CD4-positive, alpha-beta T cell (primary cell): ENCODE results near the gene GRID2. TPM values are rescaled to one million over a fixed set of nuclear protein-coding genes. Genes with fewer than 3 reads are reported as not detected.

Source experiments
- ATAC-seq: fragments of 200-7000 bp; cut with Tn5 transposase; one replicate; pipeline ENCODE4 v1.10.0; 2022; ENCODE audit warnings: mild to moderate bottlenecking; ENCODE audit not compliant: poor library complexity
- CTCF ChIA-PET: fragments of 350-600 bp; sonication (Branson Sonifier 250); formaldehyde crosslinking; loops from one replicate; lab custom pipeline; 2021; ENCODE audit warnings: antibody characterized with exemption, inconsistent platforms; lab: Charles Lee
- POLR2A ChIA-PET: fragments of 350-600 bp; sonication (Branson Sonifier 250); formaldehyde crosslinking; loops from one replicate; lab custom pipeline; 2021; ENCODE audit warnings: antibody characterized with exemption, inconsistent platforms; lab: Charles Lee
- DNase-seq, 14 experiments: peaks; one replicate each; pipeline ENCODE4 v3.0.0-alpha.2; 2013 to 2020; ENCODE audit warnings: mixed read lengths in 2 of 14
- H3K27ac ChIP-seq, 2 donors: one replicate each; pipeline versions ENCODE4 v1.5.1 to v1.7.0; 2013; ENCODE audit warnings: low read length in 2 of 2, low read depth in 1 of 2, mild to moderate bottlenecking in 1 of 2
- H3K27me3 ChIP-seq, 2 experiments: 1 replicate in 1 of 2; 2 replicates in 1 of 2; pipeline versions ENCODE4 v1.6.1 to v1.7.0; 2013; ENCODE audit warnings: low read length in 2 of 2, control low read depth in 1 of 2, mild to moderate bottlenecking in 1 of 2, moderate library complexity in 1 of 2; ENCODE audit not compliant: insufficient read depth in 2 of 2, control insufficient read depth in 1 of 2
- H3K36me3 ChIP-seq: one replicate; pipeline ENCODE4 v1.6.1; 2013; ENCODE audit warnings: low read length, control low read depth; ENCODE audit not compliant: insufficient read depth
- H3K4me1 ChIP-seq: one replicate; pipeline ENCODE4 v1.6.1; 2013; ENCODE audit warnings: low read length, control low read depth; ENCODE audit not compliant: insufficient read depth
- H3K4me3 ChIP-seq: one replicate; pipeline ENCODE4 v1.5.1; 2013; ENCODE audit warnings: mild to moderate bottlenecking, low read length, moderate library complexity
- H3K9me3 ChIP-seq, 2 experiments: 1 replicate in 1 of 2; 2 replicates in 1 of 2; pipeline versions ENCODE4 v1.6.1 to v1.7.0; 2013; ENCODE audit warnings: low read length in 2 of 2, mild to moderate bottlenecking in 2 of 2, control low read depth in 1 of 2, moderate library complexity in 1 of 2; ENCODE audit not compliant: control insufficient read depth in 1 of 2, insufficient read depth in 1 of 2
- H3K27ac Mint-ChIP-seq: one replicate; pipeline ENCODE4 v1.8.0; 2020; ENCODE audit warnings: mixed read lengths
- H3K27me3 Mint-ChIP-seq: one replicate; pipeline ENCODE4 v1.8.0; 2021; ENCODE audit warnings: mixed read lengths
- H3K36me3 Mint-ChIP-seq: one replicate; pipeline ENCODE4 v1.8.0; 2021; ENCODE audit warnings: low read depth, mixed read lengths
- H3K4me1 Mint-ChIP-seq: one replicate; pipeline ENCODE4 v1.8.0; 2021; ENCODE audit warnings: low read depth, mixed read lengths
- H3K4me3 Mint-ChIP-seq: one replicate; pipeline ENCODE4 v1.8.0; 2020; ENCODE audit warnings: mild to moderate bottlenecking, mixed read lengths
- H3K9me3 Mint-ChIP-seq: one replicate; pipeline ENCODE4 v1.8.0; 2020; ENCODE audit warnings: mixed read lengths
- CTCF ChIP-seq: fragments of 200-600 bp; IDR thresholded peaks from one replicate; pipeline ENCODE4 v1.8.0; 2022; ENCODE audit warnings: antibody characterized with exemption, mild to moderate bottlenecking
- intact Hi-C, 2 experiments: fragments of 100-400 bp; cut with DNase I in 1 of 2; cut with micrococcal nuclease in 1 of 2; formaldehyde crosslinking; loops; one replicate each; pipeline versions ENCODE4 v1.15.1 to v1.9.0; 2023 to 2025; cut with DNase I, micrococcal nuclease
- total RNA-seq, 174 experiments: library from RNA in 2 of 174; stranded (reverse) in 2 of 174; gene quantifications; one replicate each; pipeline ENCODE4 v1.2.3 and lab custom pipeline; 2021 to 2026

GRID2 gene
- total RNA-seq, 2 experiments from 2014 or later = not detected

DNA sequence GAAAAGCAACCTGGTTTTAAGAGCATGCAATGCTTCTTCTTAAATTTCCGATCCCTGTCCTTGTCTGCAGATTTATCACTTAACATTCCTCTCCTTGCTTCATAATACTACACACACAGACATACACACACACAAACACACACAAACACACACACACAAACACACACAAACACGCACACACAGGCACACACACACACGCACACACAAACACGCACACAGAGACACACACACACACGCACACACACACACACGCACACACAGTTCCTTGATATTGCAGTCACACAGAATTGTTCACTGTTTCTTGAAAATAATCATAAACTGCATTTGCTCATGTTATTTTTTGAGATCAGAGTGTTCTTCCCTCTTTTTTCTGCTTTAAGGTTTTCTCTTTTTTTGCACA lies 1066.5 kb downstream of the GRID2 start:
- ChIA-PET CTCF (no interaction called here), POLR2A (no interaction called here)
- TF ChIP-seq CTCF = no peak
- Histone ChIP-seq H3K27ac (no peak overlapping the region), H3K4me1 (no peaks in the 10 kb centered on the region), H3K36me3 (no peaks in the 10 kb centered on the region), H3K9me3 (no peaks in the 10 kb centered on the region), H3K27me3 (no peaks in the 10 kb centered on the region), H3K4me3 (no peak overlapping the region)
- Mint-ChIP-seq H3K27me3 (no peaks in the 10 kb centered on the region), H3K9me3 (peaks cover 10% of the 10 kb centered on the region), H3K4me3 (no peak overlapping the region), H3K4me1 (no peaks in the 10 kb centered on the region), H3K36me3 (no peaks in the 10 kb centered on the region), H3K27ac (no peak overlapping the region)
- intact Hi-C loops = no loop called here
- no peak for DNase-seq
- ATAC-seq = no peak

GRCh38 chr4:93373893-93374860 lies 1070.4 kb downstream of the GRID2 start:
- H3K4me1 Mint-ChIP-seq = no peaks in the 10 kb centered on the region
- no peaks in the 10 kb centered on the region for H3K36me3 Mint-ChIP-seq
- DNase-seq (no peak), ATAC-seq (no peak)
- Histone ChIP-seq H3K36me3 (no peaks in the 10 kb centered on the region), H3K27ac (no peak overlapping the region), H3K9me3 (no peaks in the 10 kb centered on the region), H3K27me3 (no peaks in the 10 kb centered on the region), H3K4me1 (no peaks in the 10 kb centered on the region), H3K4me3 (no peak overlapping the region)
- peaks cover 6% of the 10 kb centered on the region for H3K9me3 Mint-ChIP-seq
- ChIA-PET CTCF (no interaction called here), POLR2A (no interaction called here)
- intact Hi-C loops = no loop called here
- no peak overlapping the region for H3K4me3 Mint-ChIP-seq
- no peak for TF ChIP-seq CTCF
- H3K27me3 Mint-ChIP-seq = no peaks in the 10 kb centered on the region
- H3K27ac Mint-ChIP-seq = no peak overlapping the region

GRCh38 chr4:93384241-93384640 lies 1080.5 kb downstream of the GRID2 start:
- no peaks in the 10 kb centered on the region for H3K4me1 ChIP-seq
- intact Hi-C loops = no loop called here
- ATAC-seq (no peak), DNase-seq (no peak)
- Mint-ChIP-seq H3K27me3 (no peaks in the 10 kb centered on the region), H3K36me3 (no peaks in the 10 kb centered on the region), H3K4me1 (no peaks in the 10 kb centered on the region), H3K27ac (no peak overlapping the region), H3K4me3 (no peak overlapping the region), H3K9me3 (no peaks in the 10 kb centered on the region)
- H3K36me3 ChIP-seq = no peaks in the 10 kb centered on the region
- H3K27ac ChIP-seq = no peak overlapping the region
- ChIA-PET CTCF (no interaction called here), POLR2A (no interaction called here)
- no peaks in the 10 kb centered on the region for H3K27me3 ChIP-seq
- H3K4me3 ChIP-seq = no peak overlapping the region
- no peak for TF ChIP-seq CTCF
- peaks cover 0 to 5% of the 10 kb centered on the region in 2 experiments for H3K9me3 ChIP-seq
